B cell (primary cell): ENCODE measurements around the gene HHEX. TPM values are rescaled to one million over a fixed set of nuclear protein-coding genes. Genes with fewer than 3 reads are reported as not detected.
"Not testable (repeated sequence)": the region's sequence is repeated elsewhere in the genome, so short reads cannot be mapped to it uniquely, and the experiment has no call there.

Source experiments
- ATAC-seq: fragments of 200-7000 bp; cut with Tn5 transposase; one replicate; pipeline ENCODE4 v1.10.0; 2021; ENCODE audit warnings: low read depth, mild to moderate bottlenecking, moderate number of reproducible peaks, moderate library complexity
- CTCF ChIA-PET: fragments of 350-600 bp; sonication (Branson Sonifier 250); formaldehyde crosslinking; loops from one replicate; lab custom pipeline; 2021; ENCODE audit warnings: antibody characterized with exemption, inconsistent platforms; lab: Charles Lee
- POLR2A ChIA-PET: fragments of 350-600 bp; sonication (Branson Sonifier 250); formaldehyde crosslinking; loops from one replicate; lab custom pipeline; 2021; ENCODE audit warnings: antibody characterized with exemption; lab: Charles Lee
- DNase-seq: peaks from one replicate; pipeline ENCODE4 v3.0.0; 2013
- H2AFZ ChIP-seq: 2 replicates; pipeline ENCODE4 v1.6.1; 2012; ENCODE audit warnings: mild to moderate bottlenecking, low read depth, low read length; ENCODE audit not compliant: insufficient read depth, poor library complexity, severe bottlenecking
- H3K27ac ChIP-seq, 2 donors: 1 replicate in 1 of 2; 2 replicates in 1 of 2; pipeline ENCODE4 v1.5.1; 2012 to 2013; ENCODE audit warnings: low read length in 2 of 2, mild to moderate bottlenecking in 2 of 2, moderate library complexity in 1 of 2
- H3K27me3 ChIP-seq, 4 experiments: fragments of 200-600 bp in 1 of 4; sonication (generic) in 1 of 4; replicated peaks in 1 of 4; 1 replicate in 2 of 4; 2 replicates in 2 of 4; pipeline versions ENCODE4 v1.6.1 to v1.7.0; 2013 to 2016; ENCODE audit warnings: low read length in 3 of 4, mild to moderate bottlenecking in 2 of 4, mixed read lengths in 1 of 4, moderate library complexity in 1 of 4; ENCODE audit not compliant: insufficient read depth in 4 of 4, control insufficient read depth in 3 of 4; ENCODE audit errors: control extremely low read depth in 1 of 4
- H3K36me3 ChIP-seq, 2 experiments: replicated peaks in 1 of 2; 1 replicate in 1 of 2; 2 replicates in 1 of 2; pipeline versions ENCODE4 v1.6.1 to v1.7.1; 2013; ENCODE audit warnings: low read length in 1 of 2; ENCODE audit not compliant: insufficient read depth in 2 of 2, control insufficient read depth in 1 of 2; ENCODE audit errors: control extremely low read depth in 1 of 2, extremely low read depth in 1 of 2
- H3K4me1 ChIP-seq, 2 donors: fragments of 200-600 bp in 1 of 2; sonication (generic) in 1 of 2; 1 replicate in 1 of 2; 2 replicates in 1 of 2; pipeline versions ENCODE4 v1.5.1 to v1.6.1; 2013 to 2017; ENCODE audit warnings: low read length in 2 of 2; ENCODE audit not compliant: control insufficient read depth in 2 of 2, insufficient read depth in 2 of 2
- H3K4me2 ChIP-seq: replicated peaks from 2 replicates; pipeline ENCODE3; 2012; ENCODE audit warnings: mild to moderate bottlenecking, low read depth, low read length; ENCODE audit not compliant: poor library complexity, severe bottlenecking
- H3K4me3 ChIP-seq, 5 experiments: fragments of 200-600 bp in 1 of 5; sonication (generic) in 1 of 5; 1 replicate in 3 of 5; 2 replicates in 2 of 5; pipeline versions ENCODE4 v1.5.1 to v1.7.0; 2011 to 2016; ENCODE audit warnings: low read length in 4 of 5, mild to moderate bottlenecking in 4 of 5, low read depth in 2 of 5, control low read depth in 1 of 5, moderate library complexity in 1 of 5; ENCODE audit not compliant: insufficient read depth in 1 of 5; ENCODE audit errors: control extremely low read depth in 1 of 5, extremely low read depth in 1 of 5
- H3K79me2 ChIP-seq: fragments of 200-600 bp; sonication (generic); one replicate; pipeline ENCODE4 v1.6.0; 2016; ENCODE audit warnings: low read length; ENCODE audit not compliant: control insufficient read depth, insufficient read depth
- H3K9ac ChIP-seq: fragments of 200-600 bp; sonication (generic); 2 replicates; pipeline ENCODE4 v1.6.1; 2017; ENCODE audit warnings: mild to moderate bottlenecking, low read length, moderate library complexity
- H3K9me3 ChIP-seq, 3 donors: one replicate each; pipeline versions ENCODE4 v1.6.1 to v1.7.1; 2013; ENCODE audit warnings: low read length in 2 of 3; ENCODE audit not compliant: control insufficient read depth in 2 of 3, insufficient read depth in 1 of 3; ENCODE audit errors: control extremely low read depth in 1 of 3
- H4K20me1 ChIP-seq: 2 replicates; pipeline ENCODE4 v1.6.0; 2012; ENCODE audit warnings: mild to moderate bottlenecking, low read length; ENCODE audit not compliant: insufficient read depth, control insufficient read depth, poor library complexity, severe bottlenecking
- H3K27ac Mint-ChIP-seq: one replicate; pipeline ENCODE4 v1.8.0; 2021; ENCODE audit warnings: mixed read lengths
- H3K27me3 Mint-ChIP-seq: one replicate; pipeline ENCODE4 v1.8.0; 2021; ENCODE audit warnings: mixed read lengths
- H3K4me1 Mint-ChIP-seq: one replicate; pipeline ENCODE4 v1.8.0; 2021; ENCODE audit warnings: mixed read lengths
- H3K4me3 Mint-ChIP-seq: one replicate; pipeline ENCODE4 v1.8.0; 2021; ENCODE audit warnings: mixed read lengths
- H3K9me3 Mint-ChIP-seq: one replicate; pipeline ENCODE4 v1.8.0; 2022; ENCODE audit warnings: mixed read lengths; ENCODE audit not compliant: insufficient read depth
- EZH2 ChIP-seq: IDR thresholded peaks from 2 replicates; pipeline ENCODE4 v1.6.1; 2012; ENCODE audit warnings: borderline replicate concordance, low read depth, mild to moderate bottlenecking, moderate library complexity, low read length; ENCODE audit not compliant: insufficient read depth, poor library complexity, severe bottlenecking
- WGBS: methylation state at CpG from one replicate; pipeline ENCODE4 v1.1.5; 2013; ENCODE audit warnings: missing lambda C conversion rate; ENCODE audit not compliant: insufficient coverage; 5-methylcytosine and 5-hydroxymethylcytosine counted together
- intact Hi-C: fragments of 100-400 bp; cut with micrococcal nuclease; formaldehyde crosslinking; loops from one replicate; pipeline ENCODE4 v1.10.0; 2022
- polyA plus RNA-seq: library from polyadenylated mRNA; depleted of rRNA; stranded (reverse); fragments of >200 nt; gene quantifications from 2 replicates; pipeline ENCODE4 v1.2.3, GENCODE V29; 2012
- total RNA-seq, 2 donors: library from RNA; stranded (reverse); fragments of 120-200 nt in 1 of 2; gene quantifications; 1 replicate in 1 of 2; 2 replicates in 1 of 2; pipeline versions ENCODE4 v1.2.3 to v1.2.4, GENCODE V29; 2013 to 2022
- TF ChIP-seq, protein P1 (sequence below): fragments of 200-600 bp; IDR thresholded peaks from one replicate; pipeline ENCODE4 v1.8.0; 2022; ENCODE audit warnings: antibody characterized with exemption, mild to moderate bottlenecking

HHEX gene
- total and polyA plus RNA-seq, 2 donors (not counting 1 experiment from before 2014, with no cell fraction given), result 96.9 to 149 TPM

DNA sequence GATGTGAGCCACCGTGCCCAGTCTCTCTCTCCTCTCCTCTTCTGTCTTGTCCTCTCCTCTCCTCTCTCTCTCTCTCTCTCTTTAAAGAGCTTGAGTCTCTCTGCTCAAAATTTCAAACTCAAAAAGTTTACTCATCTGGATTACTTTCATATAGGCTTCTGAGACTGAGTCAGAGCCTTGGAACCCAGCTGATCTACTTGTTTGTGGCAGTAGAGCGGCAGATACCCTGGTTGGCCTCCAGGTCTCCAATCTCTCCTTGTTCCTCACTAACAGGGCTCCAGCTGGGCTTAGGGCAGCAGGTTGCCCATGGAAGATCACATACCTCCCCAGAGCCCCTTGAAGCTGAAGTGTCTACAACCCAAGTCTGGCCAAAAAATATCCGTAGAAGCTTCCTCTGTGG lies 51.0 kb downstream of the HHEX start:
- ChIA-PET POLR2A (interaction anchor here (0.6 to 6.4 kb wide), 4 partner anchors 16 to 101 kb away, joined by 3 to 52 read pairs (median 16); partner anchors contain the start of gene HHEX), CTCF (interaction anchor here (1.2 to 5.1 kb wide), 9 partner anchors 10 to 150 kb away, joined by 3 to 31 read pairs (median 5); no protein-coding TSS in a partner anchor)
- TF ChIP-seq EZH2, result no peak
- TF ChIP-seq, protein P1, sequence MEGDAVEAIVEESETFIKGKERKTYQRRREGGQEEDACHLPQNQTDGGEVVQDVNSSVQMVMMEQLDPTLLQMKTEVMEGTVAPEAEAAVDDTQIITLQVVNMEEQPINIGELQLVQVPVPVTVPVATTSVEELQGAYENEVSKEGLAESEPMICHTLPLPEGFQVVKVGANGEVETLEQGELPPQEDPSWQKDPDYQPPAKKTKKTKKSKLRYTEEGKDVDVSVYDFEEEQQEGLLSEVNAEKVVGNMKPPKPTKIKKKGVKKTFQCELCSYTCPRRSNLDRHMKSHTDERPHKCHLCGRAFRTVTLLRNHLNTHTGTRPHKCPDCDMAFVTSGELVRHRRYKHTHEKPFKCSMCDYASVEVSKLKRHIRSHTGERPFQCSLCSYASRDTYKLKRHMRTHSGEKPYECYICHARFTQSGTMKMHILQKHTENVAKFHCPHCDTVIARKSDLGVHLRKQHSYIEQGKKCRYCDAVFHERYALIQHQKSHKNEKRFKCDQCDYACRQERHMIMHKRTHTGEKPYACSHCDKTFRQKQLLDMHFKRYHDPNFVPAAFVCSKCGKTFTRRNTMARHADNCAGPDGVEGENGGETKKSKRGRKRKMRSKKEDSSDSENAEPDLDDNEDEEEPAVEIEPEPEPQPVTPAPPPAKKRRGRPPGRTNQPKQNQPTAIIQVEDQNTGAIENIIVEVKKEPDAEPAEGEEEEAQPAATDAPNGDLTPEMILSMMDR, result no peak
- H3K4me3 ChIP-seq, result no peak overlapping the region
- no peak for ATAC-seq
- H3K9me3 ChIP-seq, result peaks cover 0 to 2% (median 0%) of the 10 kb centered on the region in 3 donors
- intact Hi-C loops, result no loop called here
- Mint-ChIP-seq H3K27ac (peak overlapping the region; percentile 82), H3K4me3 (peak overlapping the region; percentile 24), H3K4me1 (peaks cover 64% of the 10 kb centered on the region), H3K27me3 (no peaks in the 10 kb centered on the region), H3K9me3 (no peaks in the 10 kb centered on the region)
- no peak overlapping the region for H3K9ac ChIP-seq
- H3K79me2 ChIP-seq, result peaks cover 11% of the 10 kb centered on the region
- H3K36me3 ChIP-seq, result no peaks in the 10 kb centered on the region
- H3K4me1 ChIP-seq, result peaks cover 52 to 57% of the 10 kb centered on the region in 2 donors
- no peaks in the 10 kb centered on the region for H3K27me3 ChIP-seq
- H3K27ac ChIP-seq, result peak overlapping the region in 1 of 2 donors; percentile 6
- peak overlapping the region; percentile 6 for H2AFZ ChIP-seq
- peak overlapping the region; percentile 13 for H3K4me2 ChIP-seq
- no peak for DNase-seq
- no peaks in the 10 kb centered on the region for H4K20me1 ChIP-seq
- 67% methylated on average over 2 of the region's 3 CpGs for WGBS

- H3K36me3 ChIP-seq, H4K20me1 ChIP-seq, H3K9me3 Mint-ChIP-seq, H3K9ac ChIP-seq, ATAC-seq, H3K27me3 ChIP-seq, H3K9me3 ChIP-seq, DNase-seq, H3K27me3 Mint-ChIP-seq: not testable (repeated sequence)
- no CpG with 5 or more reads among the region's 4 CpGs for WGBS
- peaks cover 65% of the 10 kb centered on the region for H3K4me1 Mint-ChIP-seq
- intact Hi-C loops, result loop anchor here (1.0 kb wide), 6 partner anchors 9 to 52 kb away; partner anchors contain the start of gene HHEX
- Histone ChIP-seq H3K4me1 (peaks cover 52 to 58% of the 10 kb centered on the region in 2 donors), H3K4me2 (peak overlapping the region; percentile 67), H3K4me3 (peak overlapping the region in 1 of 5 experiments; percentile 37), H3K79me2 (peaks cover 16% of the 10 kb centered on the region), H3K27ac (peak overlapping the region; percentile 87 to 91), H2AFZ (peak overlapping the region; percentile 6)
- ChIA-PET CTCF (interaction anchor here (0.7 to 5.1 kb wide), 15 partner anchors 9 to 136 kb away, joined by 3 to 31 read pairs (median 4); no protein-coding TSS in a partner anchor), POLR2A (interaction anchor here (0.6 to 6.4 kb wide), 6 partner anchors 15 to 466 kb away, joined by 4 to 52 read pairs (median 5); partner anchors contain the start of genes EXOC6 and HHEX)
- peak overlapping the region; percentile 68 for H3K4me3 Mint-ChIP-seq
- peak overlapping the region; percentile 82 for H3K27ac Mint-ChIP-seq
Observed at GRCh38 chr10:92741741-92742140, 52.0 kb downstream of the HHEX start.
